ENCODE results near the gene PMFBP1.
"Not testable (repeated sequence)": the region's sequence is repeated elsewhere in the genome, so short reads cannot be mapped to it uniquely, and the experiment has no call there.

Gene PMFBP1

GRCh38 chr16:72093448-72094265, 78.3 kb downstream of the PMFBP1 start, which contains the start of the genes DHX38 and TXNL4B:
Gene DHX38 (plus strand): TSS chr16:72093847. CDS start chr16:72096158, 2,311 bp downstream.
Gene TXNL4B (minus strand): TSS chr16:72093620. CDS start chr16:72090749, 2,871 bp downstream.
- peak; percentile 51; the same call in 1 of the 2 replicates for TF ChIP-seq POLR2A (IDR thresholded peaks at IDR 0.05; ENCODE audit: low read depth, low read length)
- peak; percentile 97 for FAIRE-seq
- DNase-seq (ENCODE audit: insufficient read length, low spot score) = peak; percentile 95

GRCh38 chr16:72092832-72093447, 79.0 kb downstream of the PMFBP1 start:
- TF ChIP-seq POLR2A (IDR thresholded peaks at IDR 0.05; ENCODE audit: low read depth, low read length) = no peak
- peak; percentile 50 for FAIRE-seq
- DNase-seq (ENCODE audit: insufficient read length, low spot score) = peak; percentile 33

- no peak for TF ChIP-seq POLR2A (IDR thresholded peaks at IDR 0.05; ENCODE audit: low read depth, low read length)
- no peak for DNase-seq (ENCODE audit: insufficient read length, low spot score)
- FAIRE-seq = no peak
Measured at GRCh38 chr16:72091217-72091616, 80.7 kb downstream of the PMFBP1 start.

- no peak for DNase-seq (ENCODE audit: insufficient read length, low spot score)
- FAIRE-seq = no peak
- no peak for TF ChIP-seq POLR2A (IDR thresholded peaks at IDR 0.05; ENCODE audit: low read depth, low read length)
Measured at GRCh38 chr16:72085002-72085401, 87.0 kb downstream of the PMFBP1 start.

- no peak for TF ChIP-seq POLR2A (IDR thresholded peaks at IDR 0.05; ENCODE audit: low read depth, low read length)
- DNase-seq (ENCODE audit: insufficient read length, low spot score) = no peak
- FAIRE-seq = no peak
Measured at GRCh38 chr16:72084445-72084844, 87.5 kb downstream of the PMFBP1 start.

- DNase-seq (ENCODE audit: insufficient read length, low spot score) (no peak), FAIRE-seq (no peak)
- no peak for TF ChIP-seq POLR2A (IDR thresholded peaks at IDR 0.05; ENCODE audit: low read depth, low read length)
Measured at GRCh38 chr16:72083778-72084404, 88.1 kb downstream of the PMFBP1 start.

- FAIRE-seq = not testable (repeated sequence)
Measured at GRCh38 chr16:72076991-72077706, 94.8 kb downstream of the PMFBP1 start.

GRCh38 chr16:72075067-72075466, 96.9 kb downstream of the PMFBP1 start:
- not testable (repeated sequence) for FAIRE-seq; DNase-seq (ENCODE audit: insufficient read length, low spot score)

More at GRCh38 chr16:72076991-72077706, 94.8 kb downstream of the PMFBP1 start:
- DNase-seq (ENCODE audit: insufficient read length, low spot score) = not testable (repeated sequence)

- FAIRE-seq (no peak), DNase-seq (ENCODE audit: insufficient read length, low spot score) (no peak)
- TF ChIP-seq POLR2A (IDR thresholded peaks at IDR 0.05; ENCODE audit: low read depth, low read length) = no peak
Measured at GRCh38 chr16:72073560-72074230, 98.3 kb downstream of the PMFBP1 start.

- TF ChIP-seq POLR2A (IDR thresholded peaks at IDR 0.05; ENCODE audit: low read depth, low read length) = no peak
- DNase-seq (ENCODE audit: insufficient read length, low spot score) (no peak), FAIRE-seq (no peak)
Measured at GRCh38 chr16:72072514-72073342, 99.2 kb downstream of the PMFBP1 start.

Data from H54 (cell line).